ENCODE measurements around the gene RXYLT1. TPM values are rescaled to one million over a fixed set of nuclear protein-coding genes. Genes with fewer than 3 reads are reported as not detected.

The RXYLT1 gene
- total and polyA plus RNA-seq, 2 of the 8 experiments (the other 6 are each of a cell fraction or from before 2014, with no cell fraction given): 3.8 to 10.9 TPM

GRCh38 chr12:63790608-63790945 lies 10.9 kb downstream of the RXYLT1 start (continued):
- TF ChIP-seq CTCF (IDR thresholded peaks at IDR 0.05; ENCODE audit: control extremely low read depth in 1 of 3, insufficient read depth in 1 of 3, low read depth in 1 of 3, low read length in 3 of 3) (no peak), CEBPB (IDR thresholded peaks at IDR 0.05; ENCODE audit: low read depth, low read length) (no peak)
